GM12872 (cell line): Measurements from ENCODE around the gene UBL3.

ENCODE experiments used
- TF ChIP-seq, protein P1 (sequence below): IDR thresholded peaks from 3 replicates; pipeline ENCODE4 v1.5.1; 2011; ENCODE audit warnings: low read depth, mild to moderate bottlenecking, low read length, moderate library complexity; ENCODE audit not compliant: insufficient read depth

The UBL3 gene

DNA sequence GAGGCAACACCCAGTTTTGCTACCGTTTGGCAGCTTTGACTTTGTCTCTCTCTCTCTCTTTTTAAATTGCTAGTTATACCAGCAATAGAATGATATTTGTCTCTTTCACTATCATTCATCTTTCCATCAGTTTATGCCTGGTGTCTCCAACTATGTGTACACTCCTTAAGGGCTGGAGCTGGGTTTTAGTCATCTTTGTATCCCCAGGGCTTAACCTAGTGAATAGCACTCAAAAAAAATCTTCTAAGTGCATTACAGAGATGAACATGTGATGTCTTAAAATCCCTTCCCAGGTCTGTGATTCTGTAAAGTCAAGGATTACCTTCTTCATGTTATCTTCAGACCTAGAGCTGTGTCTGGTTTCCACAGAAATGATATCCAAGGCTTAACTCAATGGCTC is 7.8 kb upstream of the UBL3 start:
- TF ChIP-seq, protein P1, sequence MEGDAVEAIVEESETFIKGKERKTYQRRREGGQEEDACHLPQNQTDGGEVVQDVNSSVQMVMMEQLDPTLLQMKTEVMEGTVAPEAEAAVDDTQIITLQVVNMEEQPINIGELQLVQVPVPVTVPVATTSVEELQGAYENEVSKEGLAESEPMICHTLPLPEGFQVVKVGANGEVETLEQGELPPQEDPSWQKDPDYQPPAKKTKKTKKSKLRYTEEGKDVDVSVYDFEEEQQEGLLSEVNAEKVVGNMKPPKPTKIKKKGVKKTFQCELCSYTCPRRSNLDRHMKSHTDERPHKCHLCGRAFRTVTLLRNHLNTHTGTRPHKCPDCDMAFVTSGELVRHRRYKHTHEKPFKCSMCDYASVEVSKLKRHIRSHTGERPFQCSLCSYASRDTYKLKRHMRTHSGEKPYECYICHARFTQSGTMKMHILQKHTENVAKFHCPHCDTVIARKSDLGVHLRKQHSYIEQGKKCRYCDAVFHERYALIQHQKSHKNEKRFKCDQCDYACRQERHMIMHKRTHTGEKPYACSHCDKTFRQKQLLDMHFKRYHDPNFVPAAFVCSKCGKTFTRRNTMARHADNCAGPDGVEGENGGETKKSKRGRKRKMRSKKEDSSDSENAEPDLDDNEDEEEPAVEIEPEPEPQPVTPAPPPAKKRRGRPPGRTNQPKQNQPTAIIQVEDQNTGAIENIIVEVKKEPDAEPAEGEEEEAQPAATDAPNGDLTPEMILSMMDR = no peak

- TF ChIP-seq, protein P1 = no peak
Observed at GRCh38 chr13:29857085-29857484, 6.7 kb upstream of the UBL3 start.

GRCh38 chr13:29856426-29856825 is 6.0 kb upstream of the UBL3 start:
- TF ChIP-seq, protein P1 = no peak

DNA sequence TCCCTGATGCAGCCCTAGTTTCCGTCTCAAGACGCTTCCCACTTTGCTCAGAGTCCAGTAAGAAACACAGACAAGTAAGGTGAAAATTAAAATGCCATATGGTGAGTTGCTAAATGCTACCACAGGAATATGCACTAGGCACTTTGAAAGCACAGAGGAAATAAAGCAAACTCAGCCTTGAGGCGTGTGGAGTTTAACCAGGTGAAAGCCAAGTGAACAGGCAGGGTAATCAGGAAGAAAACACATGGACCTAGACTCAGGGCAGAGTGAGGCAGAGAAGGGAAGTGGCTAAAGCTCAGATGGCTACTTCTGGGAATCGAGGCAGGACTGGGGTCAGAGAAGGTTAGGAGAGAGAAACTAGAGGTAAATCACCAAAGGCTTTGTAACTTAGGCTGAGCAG is 5.4 kb upstream of the UBL3 start:
- TF ChIP-seq, protein P1 = no peak

- TF ChIP-seq, protein P1 = no peak
Observed at GRCh38 chr13:29855009-29855408, 4.6 kb upstream of the UBL3 start.

- TF ChIP-seq, protein P1 = no peak
Observed at GRCh38 chr13:29853131-29853530, 2.7 kb upstream of the UBL3 start.

- TF ChIP-seq, protein P1 = no peak
Observed at GRCh38 chr13:29852472-29853054, 2.1 kb upstream of the UBL3 start.

DNA sequence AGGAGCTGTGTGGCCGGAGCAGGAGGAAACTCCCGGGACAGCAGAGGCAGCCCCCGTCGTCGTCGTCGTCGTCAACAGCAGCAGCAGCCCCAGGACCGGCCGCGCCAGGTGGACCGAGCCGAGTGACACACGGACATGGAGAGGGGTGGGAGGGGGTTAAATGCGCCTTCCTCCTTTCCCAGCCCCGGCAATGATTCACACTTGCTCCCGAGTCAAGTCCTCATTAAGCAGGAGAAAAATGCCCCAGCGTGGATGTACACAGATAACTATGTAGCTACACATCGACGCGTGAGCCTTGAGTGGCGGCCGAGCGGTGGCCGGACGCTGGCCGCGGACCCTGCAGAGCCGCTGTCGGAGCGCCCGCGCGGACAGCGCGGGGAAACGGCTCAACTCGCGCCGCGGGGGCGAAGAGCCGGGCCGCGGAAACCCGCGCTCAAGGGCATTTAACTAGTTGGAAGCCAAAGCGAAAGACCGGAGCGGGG is 645 bp downstream of the UBL3 start:
- TF ChIP-seq, protein P1 = no peak
